ENCODE measurements around the gene HHIPL1.
A peak's percentile ranks its signal among the peaks of the same experiment; 100 is the strongest.

The HHIPL1 gene

DNA sequence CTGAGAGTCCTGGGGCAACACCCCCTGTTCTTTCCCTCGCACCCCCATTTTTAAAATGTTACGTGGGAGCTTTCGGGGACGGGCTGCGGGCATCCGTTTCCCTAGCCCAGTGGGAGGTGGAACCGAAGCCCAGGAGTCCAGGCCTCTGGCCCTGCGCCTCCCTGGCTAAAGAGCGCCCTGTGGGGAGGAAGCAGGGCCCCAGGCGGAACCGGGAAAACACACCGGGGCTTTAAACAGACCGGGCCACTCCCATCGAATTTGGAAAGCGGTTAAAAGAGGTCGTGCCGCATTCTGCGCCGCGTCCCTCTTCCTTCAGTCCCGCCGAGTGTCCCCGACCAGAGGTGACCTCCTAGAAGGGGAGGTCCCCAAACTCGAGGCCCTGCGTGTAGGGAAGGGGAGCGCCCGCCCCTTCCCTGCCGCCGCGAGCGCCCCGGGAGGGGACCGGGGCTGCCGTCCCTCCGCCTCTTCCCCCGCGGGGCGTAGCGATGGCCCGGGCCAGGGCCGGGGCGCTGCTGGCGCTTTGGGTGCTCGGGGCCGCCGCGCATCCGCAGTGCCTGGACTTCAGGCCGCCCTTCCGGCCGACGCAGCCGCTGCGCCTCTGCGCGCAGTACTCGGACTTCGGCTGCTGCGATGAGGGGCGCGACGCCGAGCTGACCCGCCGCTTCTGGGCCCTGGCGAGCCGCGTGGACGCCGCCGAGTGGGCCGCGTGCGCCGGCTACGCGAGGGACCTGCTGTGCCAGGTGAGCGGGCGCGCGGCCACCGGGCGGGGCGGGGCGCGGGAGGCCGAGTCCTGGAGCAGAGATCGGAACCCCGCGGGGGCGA is at the start of gene HHIPL1:
HHIPL1 (plus strand) TSS at position 407 of the 822 bp plus-strand sequence; CDS start at position 486, 79 bp downstream.
- DNase-seq (ENCODE audit: low read depth): no peak

DNA sequence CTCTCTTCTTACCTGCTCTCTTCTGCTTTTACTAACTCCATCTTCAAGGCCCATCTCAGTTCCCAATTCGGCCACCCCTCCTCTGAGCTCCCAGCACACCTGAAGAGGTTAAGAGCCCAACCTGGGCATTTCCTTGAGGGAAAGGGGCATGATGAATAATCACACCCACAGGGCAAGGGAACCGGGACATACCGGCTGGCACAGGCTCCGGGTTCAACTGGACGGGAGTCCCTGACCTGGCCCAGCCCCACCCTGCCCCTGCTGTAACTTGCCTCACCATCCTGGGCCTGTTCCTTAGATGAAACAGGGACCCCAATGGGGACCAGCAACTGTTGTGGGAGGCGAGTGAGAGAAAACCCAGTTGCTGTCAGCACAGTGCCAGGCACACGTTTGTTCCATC is 49.4 kb upstream of the HHIPL1 start:
- DNase-seq (ENCODE audit: low read depth): no peak

DNA sequence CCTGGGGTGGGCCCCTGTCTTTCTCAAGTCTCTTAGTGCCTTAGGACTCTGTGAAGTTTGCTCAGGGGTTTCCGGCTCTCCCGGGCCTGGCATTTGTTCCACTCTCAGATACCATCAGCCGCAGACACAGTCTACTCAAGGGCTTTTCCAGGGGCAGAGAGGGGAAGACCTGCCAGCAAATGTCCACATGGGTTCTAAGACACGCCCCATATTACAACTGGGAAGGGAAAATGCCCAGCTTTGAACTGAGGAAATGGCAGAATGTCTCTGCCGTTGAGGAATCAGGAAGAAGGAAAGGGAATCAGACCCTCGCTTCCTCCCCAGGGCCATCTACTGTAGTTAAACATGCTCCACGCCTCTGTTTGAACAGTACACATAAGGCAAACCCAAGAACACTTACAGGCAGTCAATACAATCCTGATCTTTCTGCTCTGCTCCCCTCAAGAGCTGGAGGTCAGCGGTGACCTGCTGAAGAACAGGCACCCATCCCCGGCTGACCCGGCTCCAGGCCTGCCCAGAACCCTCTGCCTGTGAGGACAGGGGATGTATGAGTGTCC is 48.8 kb upstream of the HHIPL1 start:
- no peak for DNase-seq (ENCODE audit: low read depth)

DNA sequence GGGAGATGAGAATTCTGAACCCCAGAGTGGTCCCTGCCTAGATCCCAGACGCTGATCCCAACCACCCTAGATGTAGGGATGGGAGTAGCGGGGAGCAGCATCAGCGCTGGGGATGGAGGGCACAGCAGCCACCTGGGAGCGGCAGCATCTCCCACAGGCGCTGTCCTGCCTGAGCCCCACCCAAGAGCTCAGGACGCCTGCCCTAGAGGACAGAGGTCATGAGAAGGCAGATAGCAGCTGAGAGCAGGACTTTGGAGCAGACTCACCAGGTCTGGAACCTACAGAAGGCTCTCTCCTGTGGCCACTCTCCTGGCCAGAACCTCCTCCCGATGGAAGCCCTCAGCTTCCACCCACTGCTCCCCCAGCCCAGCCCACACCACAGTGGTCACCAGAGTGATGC is 48.2 kb upstream of the HHIPL1 start:
- no peak for DNase-seq (ENCODE audit: low read depth)

DNA sequence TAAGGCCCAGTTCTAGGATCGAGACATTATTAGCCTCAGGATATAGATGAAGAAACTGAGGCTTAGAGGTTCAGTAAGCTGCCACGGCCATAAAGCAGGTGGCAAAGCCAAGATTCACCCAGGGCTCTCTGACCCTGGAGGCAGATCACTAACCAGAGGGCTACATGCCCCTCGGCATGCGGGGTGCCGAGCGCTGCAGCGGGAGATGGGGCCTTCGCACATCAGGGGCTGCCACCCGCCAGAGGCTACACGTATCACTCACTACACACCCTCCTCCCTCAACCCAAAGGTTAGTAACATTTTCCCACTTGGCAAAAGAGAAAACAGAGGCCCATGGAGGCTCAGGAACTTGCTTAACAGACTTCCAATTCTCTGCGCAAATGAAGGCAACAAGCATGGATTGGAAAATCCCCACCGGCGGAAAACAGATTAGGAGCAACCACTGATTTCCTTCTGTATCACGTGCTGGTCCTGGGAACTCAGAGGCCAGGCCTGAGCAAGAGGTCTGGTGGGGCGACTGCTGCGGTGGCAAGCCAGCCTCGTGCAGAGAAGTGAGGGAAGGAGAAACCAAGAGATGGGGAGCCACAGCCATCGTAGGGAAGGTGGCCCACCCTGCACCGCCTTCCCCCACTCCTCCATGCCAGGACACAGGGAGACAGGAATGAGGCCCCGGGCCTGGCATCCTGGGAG is 46.9 kb upstream of the HHIPL1 start:
- no peak for DNase-seq (ENCODE audit: low read depth)

DNA sequence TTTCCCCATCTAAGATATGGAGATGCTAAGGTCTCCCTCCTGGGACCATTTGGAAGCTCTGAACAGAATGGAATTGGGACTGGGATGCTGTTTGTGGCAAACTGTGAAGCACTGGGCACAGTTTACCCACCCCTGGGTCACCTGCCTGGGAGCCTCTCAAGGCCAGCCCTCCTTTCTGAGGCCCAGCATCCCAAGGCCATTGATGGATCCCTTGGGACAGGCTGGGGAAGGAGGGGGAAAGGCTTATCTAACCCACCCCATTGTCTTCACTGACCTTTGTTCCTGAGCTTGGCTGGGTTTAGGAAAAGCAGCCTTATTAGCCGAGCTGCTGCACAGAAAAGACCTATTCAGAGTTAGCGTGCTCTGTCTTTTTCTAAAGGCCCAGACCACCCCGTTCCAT is 46.2 kb upstream of the HHIPL1 start:
- no peak for DNase-seq (ENCODE audit: low read depth)

DNA sequence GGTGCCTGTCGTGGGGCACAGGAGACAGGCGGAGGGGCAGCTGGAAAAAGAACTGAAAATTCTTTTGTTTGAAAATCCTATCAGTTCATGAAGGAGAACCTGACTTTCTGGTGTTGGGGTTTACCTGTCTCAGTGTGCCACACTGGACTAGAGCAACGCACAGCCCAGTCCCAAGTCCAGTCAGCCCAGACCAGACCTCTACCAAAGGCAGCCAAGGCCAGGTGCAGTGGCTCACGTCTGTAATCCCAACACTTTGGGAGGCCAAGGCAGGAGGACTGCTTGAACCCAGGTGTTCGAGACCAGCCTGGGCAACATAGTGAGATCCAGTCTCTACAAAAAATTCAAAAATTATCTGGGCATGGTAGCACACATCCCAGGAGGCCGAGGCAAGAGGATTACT is 45.5 kb upstream of the HHIPL1 start:
- DNase-seq (ENCODE audit: low read depth): no peak

DNA sequence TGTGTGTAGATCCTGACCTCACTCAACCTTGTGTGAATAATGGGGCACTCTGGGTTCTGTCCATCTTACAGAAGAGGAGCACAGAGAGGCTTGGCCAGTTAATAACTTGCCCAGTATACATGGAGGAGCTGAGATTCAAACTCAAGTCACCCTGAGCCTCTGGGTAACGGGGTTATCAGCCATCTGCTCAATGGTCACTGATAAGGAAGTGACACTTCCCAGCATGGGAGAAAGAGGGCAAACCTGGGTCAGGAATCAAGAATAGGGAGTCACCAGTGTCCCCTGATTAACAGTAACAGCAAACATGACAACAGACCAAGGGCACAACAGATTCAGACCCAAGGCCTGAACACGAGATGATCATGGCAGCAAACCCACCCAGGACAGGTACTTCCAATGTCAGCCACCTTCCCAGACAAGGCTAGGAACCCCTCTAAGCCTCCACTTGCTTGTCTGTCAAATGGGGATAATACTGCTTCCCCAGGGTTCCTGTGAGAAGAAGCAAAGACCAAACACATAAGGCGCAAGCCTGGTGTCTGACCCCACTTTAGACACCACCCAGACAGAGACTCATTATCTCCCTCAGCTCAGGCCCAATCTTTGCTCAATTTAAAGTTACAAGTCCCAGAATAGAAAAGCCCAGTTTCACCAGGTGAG is 44.6 kb upstream of the HHIPL1 start:
- no peak for DNase-seq (ENCODE audit: low read depth)

DNA sequence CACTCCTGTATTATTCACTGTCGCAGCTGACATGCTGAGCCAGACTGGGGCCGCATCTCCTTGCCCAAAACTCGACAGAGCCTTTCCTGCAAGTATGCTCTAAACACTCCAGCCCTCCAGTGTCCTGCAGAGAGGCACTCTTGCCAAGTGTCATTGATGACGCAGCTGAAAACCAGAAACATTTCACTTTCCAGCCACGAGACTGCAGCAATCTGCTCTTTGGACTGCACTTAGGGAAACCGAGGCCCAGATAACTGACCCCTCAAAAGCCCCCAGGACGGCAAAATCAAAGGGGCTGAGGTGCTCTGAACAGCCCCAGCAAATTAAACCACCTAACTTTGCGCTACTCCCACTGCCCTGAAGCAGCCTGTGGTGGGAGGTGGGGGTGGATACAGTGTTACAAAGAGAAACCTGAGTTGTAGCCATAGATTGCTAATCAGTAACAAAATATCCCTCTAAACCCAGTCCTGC is 43.5 kb upstream of the HHIPL1 start:
- no peak for DNase-seq (ENCODE audit: low read depth)

DNA sequence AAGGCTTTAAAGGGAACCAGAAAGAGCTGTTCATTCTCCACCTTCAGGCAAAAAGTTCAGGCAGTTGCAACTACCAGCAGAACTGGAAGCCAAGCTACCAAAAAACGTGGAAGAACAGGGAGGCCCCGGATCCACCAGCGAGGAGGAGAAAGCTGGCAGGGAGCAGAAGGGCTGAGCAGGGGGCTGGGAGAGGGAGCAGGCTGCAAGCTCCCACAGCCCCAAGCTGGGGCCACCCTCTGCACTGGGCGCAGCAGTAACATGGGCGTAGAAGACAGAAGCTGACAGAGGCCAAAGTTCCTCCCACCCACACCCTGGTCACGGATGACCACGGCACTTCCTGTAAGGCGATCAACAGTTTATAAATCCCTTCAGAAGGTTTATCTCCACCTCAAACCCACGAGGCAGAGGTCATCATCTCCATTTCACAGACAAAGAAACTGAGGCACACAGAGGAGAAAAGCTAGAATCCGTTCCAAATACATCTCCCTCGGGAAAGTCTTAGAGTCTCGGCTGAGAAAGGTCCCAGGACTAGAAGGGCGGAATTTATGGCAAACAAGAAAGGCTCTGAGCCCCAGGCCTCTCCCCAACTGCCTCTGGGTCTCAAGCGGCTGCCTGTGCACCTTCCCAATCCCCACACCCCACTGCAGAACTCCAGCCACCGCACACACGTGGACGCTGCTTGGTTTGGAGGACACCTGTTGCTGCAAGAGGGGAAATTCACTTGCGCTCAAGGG is 42.7 kb upstream of the HHIPL1 start:
- no peak for DNase-seq (ENCODE audit: low read depth)

DNA sequence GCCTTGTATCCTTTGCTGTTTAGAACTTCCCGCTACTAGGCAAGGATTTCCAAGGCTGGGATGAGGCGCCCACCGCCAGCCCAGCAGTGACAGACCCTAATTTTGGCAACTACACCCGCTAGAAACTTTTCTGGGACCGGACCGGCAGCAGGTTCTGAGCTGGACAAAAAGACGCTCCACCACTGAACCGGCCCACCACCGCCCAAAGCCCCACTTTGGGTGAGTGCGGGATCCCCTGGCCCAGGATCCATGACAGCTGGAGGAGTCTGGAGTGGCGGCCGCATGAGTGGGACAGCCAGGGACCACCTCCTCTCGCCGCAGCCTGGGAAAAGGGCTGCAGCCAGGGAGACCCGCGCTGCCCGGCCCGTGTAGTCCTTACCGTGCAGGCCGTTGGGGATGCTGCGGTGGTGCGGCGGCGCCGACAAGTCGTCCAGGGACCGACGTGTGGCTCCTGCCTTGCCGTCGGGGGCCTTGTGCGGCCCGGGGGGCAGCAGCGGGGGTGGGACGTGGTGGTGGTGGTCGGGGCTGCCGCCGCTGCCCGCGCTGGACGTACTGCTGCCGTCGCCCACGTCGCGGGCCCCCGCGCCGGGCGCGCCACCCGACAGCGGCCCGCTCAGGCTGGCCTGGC is 42.0 kb upstream of the HHIPL1 start:
- DNase-seq (ENCODE audit: low read depth): no peak

DNA sequence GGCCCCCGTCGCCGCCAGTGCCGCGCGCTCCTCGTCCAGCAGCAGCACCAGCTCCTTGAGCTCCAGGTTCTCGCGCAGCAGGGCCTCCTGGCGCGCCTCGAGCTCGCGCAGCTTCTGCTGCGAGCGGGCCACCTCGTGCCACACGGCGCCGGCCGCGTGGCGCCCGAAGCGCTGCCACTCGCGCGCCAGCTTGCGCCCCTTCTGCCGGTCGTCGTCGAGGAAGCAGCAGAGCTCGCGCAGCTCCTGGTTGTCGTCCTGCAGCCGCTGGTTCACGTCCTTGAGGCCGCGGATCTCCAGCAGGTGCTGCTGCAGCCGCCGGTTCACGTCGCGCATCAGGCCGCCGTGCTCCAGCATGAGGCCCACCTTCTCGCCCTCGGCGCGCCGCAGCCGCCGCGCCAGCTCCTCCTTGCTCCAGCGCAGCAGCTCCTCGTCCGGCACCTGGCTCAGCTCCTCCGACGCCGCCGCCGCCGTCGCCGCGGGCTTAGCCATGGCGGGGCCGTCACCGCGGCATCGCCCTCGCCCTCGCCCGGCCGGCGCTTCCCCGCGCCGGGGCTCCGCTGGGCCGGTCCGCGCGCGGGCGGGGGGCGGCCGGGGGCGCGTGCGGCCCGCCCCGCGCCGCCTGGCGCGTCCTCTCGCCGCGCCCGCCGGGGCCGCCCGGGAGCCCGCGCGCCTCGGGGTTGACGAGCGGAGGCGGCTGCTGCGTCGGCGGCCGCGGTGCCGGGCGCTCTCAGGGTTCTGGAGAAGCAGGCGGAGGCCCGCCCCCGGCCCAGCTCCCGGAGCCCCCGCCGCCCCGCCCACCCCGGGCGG is 41.3 kb upstream of the HHIPL1 start, which contains the start of gene CCDC85C:
CCDC85C (minus strand) TSS at position 737 of the 807 bp plus-strand sequence; CDS start at position 489, 248 bp downstream.
- DNase-seq (ENCODE audit: low read depth): peak; percentile 45

DNA sequence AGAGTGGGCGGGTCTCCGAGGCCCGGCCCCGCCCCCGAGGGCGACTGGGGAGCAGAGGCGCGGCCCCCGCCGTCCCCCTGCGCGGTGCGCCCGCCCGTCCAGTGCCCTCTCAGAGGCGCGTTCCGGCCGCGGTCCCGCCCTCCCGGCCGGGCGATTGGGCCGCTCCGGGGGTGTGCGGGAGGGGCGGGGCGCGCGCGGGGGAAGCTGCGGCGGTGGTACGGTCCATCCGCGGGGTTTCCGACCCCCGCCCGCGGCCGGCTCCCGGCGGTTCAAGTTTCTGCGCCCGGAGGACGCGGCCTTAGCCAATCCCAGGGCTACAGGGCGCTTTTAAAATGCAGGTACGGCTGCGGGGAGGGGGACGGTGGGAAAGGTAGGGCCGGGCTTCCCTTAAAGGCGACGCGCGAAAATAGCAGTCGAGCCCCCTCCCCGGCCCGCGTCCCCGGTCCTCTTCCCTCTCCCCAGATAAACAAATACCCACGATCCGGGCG is 40.6 kb upstream of the HHIPL1 start:
- peak; percentile 95 for DNase-seq (ENCODE audit: low read depth)

DNA sequence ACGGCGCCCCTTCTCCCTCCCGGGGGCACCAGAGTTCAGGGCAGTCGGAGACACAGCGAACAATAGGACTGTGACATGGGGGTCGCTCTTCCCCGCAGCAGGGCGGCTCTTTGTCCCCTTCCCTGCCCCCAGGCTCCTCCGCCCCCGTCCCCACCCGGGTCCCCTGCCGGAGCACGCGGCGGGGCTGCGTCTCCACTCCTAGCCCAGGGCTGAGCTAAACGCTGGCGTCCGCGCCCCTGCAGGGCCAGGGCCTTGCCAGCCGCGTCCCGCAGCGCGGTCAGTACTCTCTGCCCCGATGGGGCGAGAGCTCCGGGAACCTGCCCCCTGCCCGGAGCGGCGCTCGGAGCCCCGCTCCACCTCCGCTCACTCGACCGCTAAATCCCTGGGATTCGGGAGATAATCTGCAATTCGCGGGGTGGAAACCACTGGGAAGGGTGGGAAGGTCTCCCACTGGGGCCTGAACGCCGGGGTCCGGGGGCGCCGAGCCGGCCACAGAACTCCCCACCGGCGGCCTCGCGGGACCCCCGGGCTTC is 40.1 kb upstream of the HHIPL1 start:
- no peak for DNase-seq (ENCODE audit: low read depth)

DNA sequence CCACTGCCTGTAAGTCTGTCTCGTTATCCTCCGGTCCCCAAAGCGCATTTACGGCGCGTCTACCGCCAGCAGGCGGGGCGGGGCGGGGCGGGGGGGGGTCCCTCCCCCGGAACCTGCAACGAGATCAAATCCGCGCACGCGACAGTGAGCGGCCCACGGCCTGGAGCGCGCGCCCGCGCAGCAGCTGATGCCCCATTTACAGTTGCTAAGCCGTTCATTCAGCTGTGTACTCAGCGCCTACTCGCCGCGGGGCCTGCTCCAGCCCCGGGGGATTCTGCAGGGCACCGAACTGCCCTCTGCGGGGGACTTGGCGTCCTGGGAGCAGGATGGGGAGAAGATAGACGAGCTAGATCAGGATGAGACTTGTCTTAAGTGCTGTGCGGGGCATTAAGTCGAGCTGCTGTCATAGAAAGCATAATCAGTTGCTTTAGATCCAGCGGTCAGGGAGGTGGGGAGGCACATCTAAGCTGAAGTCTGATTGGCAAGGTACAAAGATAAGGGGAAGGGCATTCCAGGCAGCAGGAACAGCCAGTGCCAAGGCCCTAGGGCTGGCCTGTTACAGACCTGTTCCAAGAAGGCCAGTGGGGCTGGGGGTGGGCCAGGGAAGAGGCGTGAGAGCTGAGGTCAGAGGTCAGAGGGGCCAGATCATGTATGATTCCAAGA is 39.5 kb upstream of the HHIPL1 start:
- DNase-seq (ENCODE audit: low read depth): peak; percentile 65

DNA sequence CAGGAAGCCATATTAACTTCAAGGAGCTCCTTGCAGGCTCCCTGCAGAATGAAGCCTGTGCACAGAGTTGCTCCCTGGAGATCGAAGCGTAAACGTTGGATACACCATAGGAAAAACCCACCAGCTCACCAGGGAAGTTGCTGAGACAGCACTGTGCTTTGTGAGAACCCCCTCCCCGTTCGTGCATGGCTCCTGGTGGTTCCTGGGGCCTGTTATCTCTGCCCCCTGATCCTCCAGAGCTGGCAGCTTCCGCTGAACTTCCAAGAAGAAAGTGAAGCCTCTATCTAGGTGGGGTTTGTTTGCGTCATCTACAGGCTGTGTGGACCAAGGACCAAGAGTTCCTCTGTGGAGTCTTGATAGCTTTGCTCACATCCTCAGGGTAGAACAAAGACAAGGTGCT is 38.6 kb upstream of the HHIPL1 start:
- no peak for DNase-seq (ENCODE audit: low read depth)

DNA sequence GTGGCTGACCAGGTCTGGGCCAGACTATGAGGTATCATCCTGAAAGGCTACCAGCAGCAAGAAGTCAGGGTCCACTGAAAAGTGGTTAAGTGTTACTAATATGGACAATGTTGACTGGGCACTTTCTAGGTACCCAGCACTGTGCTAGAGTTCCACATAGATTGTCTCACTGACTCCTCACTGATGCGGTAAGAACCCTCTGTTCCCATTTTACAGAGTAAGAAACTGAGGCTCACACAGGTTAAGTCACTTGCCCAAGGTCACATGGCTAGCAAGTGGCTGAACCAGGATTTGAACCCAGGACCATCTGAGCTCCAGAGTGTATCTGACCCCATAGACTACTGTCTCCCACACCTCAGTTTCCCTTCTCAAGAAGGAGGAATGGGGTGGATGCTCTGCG is 36.3 kb upstream of the HHIPL1 start:
- no peak for DNase-seq (ENCODE audit: low read depth)

DNA sequence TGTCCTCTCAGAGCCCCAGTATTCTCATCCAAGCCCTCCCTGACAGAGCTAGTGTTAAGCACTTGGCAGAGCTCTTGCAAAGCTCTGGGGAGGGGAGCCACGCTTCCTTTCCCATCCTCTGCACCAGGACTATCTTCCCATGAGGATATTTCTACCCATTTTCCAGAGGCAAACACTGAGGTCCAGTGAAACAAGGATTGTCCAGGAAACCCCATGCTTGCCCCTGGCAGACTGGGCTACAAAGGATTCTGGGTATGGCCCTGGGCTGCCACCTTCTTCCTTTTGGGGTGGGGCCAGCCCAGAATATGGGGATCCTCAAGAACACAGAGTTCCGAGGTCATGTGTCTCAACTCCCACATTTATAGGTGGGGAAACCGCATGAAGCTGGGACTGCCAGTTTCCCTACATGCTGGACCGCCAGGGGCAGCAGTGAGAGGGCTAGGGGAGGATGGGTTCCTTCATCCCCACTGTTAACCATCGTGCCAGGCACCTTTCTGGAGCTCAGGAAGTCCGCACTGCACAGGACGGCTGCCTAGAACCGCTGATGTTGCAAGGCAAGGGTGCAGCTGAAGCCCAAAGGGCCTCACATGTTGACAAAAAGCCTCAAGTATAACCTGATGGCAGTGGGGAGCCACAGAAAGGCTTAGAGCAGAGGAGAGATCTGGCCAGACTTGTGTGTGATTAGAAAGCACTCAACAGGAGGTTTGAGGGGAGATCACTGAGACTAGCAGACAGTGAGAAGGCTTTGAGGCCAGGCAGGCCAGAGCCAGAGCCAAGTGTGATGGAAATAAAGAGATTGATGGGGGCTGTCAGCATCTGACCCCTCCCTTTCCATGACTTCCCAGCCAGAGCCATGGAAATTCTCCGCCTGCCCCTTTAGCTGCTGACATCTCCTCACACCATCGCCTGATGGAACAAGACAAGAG is 35.4 kb upstream of the HHIPL1 start:
- DNase-seq (ENCODE audit: low read depth): no peak
